Measurements from ENCODE around the gene CHST8.

Gene CHST8

GRCh38 chr19:33595783-33596182 lies 26.0 kb upstream of the CHST8 start:
- TF ChIP-seq TCF12 (IDR thresholded peaks at IDR 0.05; ENCODE audit: low read depth) = no peak
- no peak for TF ChIP-seq FOXM1 (IDR thresholded peaks at IDR 0.05; ENCODE audit: borderline replicate concordance, low read depth)
- no peak for TF ChIP-seq REST (IDR thresholded peaks at IDR 0.05; ENCODE audit: low read depth)

- no peak for TF ChIP-seq MAX (IDR thresholded peaks at IDR 0.05)
- no peak for TF ChIP-seq TAF1 (IDR thresholded peaks at IDR 0.05; ENCODE audit: low read depth)
- TF ChIP-seq EGR1 (IDR thresholded peaks at IDR 0.05) = no peak
- TF ChIP-seq YY1 (IDR thresholded peaks at IDR 0.05; ENCODE audit: low read depth) = no peak
- TF ChIP-seq NFIC (IDR thresholded peaks at IDR 0.05) = no peak
- TF ChIP-seq EP300 (IDR thresholded peaks at IDR 0.05; ENCODE audit: borderline replicate concordance) = no peak
- no peak for TF ChIP-seq CREB1 (IDR thresholded peaks at IDR 0.05; ENCODE audit: low read depth)
- TF ChIP-seq REST (IDR thresholded peaks at IDR 0.05; ENCODE audit: low read depth) = no peak
- no peak for TF ChIP-seq CEBPB (IDR thresholded peaks at IDR 0.05)
- no peak for TF ChIP-seq RAD21 (IDR thresholded peaks at IDR 0.05; ENCODE audit: low read depth)
- TF ChIP-seq FOXM1 (IDR thresholded peaks at IDR 0.05; ENCODE audit: borderline replicate concordance, low read depth) = no peak
These were observed 20.2 kb upstream of the CHST8 start for GRCh38 chr19:33601583-33601982.

DNA sequence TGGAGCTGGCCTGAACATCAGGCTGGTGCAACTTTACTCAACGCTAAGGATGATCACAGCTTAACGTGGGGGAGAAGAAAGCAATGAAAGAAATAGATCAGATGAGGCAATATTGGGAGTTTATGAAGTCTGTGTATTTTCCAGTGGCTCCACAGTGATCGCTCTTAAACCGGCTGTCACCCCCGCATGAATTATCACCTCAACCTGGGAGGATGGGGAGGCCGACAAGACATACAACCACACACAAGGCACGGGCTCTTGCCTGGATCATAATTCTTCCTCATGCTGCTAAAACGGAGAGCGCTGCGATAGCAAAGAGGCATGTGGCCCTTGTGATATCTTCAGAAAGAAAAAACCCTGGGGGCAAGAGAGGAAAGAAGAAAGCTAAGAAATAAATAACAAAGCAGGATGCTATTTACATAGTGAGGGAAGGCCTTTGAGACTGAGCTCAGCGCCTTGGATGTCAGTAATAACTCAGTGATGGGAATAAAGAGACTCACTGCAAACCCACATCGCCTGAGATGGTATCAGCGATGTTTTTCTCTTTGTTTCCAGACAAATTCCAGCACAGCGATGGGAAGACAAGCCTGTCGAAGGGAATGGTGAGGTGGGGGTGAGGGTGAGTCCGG lies 19.1 kb upstream of the CHST8 start:
- TF ChIP-seq, protein P1, sequence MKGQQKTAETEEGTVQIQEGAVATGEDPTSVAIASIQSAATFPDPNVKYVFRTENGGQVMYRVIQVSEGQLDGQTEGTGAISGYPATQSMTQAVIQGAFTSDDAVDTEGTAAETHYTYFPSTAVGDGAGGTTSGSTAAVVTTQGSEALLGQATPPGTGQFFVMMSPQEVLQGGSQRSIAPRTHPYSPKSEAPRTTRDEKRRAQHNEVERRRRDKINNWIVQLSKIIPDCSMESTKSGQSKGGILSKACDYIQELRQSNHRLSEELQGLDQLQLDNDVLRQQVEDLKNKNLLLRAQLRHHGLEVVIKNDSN (IDR thresholded peaks at IDR 0.05) = no peak
- no peak for TF ChIP-seq REST (IDR thresholded peaks at IDR 0.05; ENCODE audit: low read depth)

DNA sequence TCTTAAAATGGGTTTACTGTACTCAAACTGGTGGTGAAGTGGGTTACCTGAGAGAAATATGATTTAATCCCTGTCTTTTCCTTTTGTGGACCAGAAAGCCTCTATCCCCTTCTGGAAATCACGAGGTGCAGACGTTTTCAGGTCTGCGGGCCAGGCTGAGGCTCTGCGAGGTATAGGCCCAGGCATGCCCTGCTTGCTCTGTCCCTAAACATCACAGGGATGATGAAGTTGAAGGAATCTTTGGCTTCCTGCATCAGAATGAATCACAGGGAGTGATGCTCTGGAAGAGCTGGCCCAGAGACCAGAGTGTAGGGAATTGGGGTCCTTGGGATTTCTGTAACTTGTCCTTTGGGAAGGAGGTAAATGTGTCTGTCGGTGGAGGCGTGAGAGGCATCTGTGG lies 18.4 kb upstream of the CHST8 start:
- no peak for TF ChIP-seq EGR1 (IDR thresholded peaks at IDR 0.05)
- TF ChIP-seq ZBTB7A (IDR thresholded peaks at IDR 0.05; ENCODE audit: low read depth) = no peak
- TF ChIP-seq TCF12 (IDR thresholded peaks at IDR 0.05; ENCODE audit: low read depth) = no peak
- TF ChIP-seq TEAD4 (IDR thresholded peaks at IDR 0.05) = no peak
- TF ChIP-seq CREB1 (IDR thresholded peaks at IDR 0.05; ENCODE audit: low read depth) = no peak
- TF ChIP-seq NFIC (IDR thresholded peaks at IDR 0.05) = no peak
- TF ChIP-seq YY1 (IDR thresholded peaks at IDR 0.05; ENCODE audit: low read depth) = no peak
- TF ChIP-seq CEBPB (IDR thresholded peaks at IDR 0.05) = no peak

DNA sequence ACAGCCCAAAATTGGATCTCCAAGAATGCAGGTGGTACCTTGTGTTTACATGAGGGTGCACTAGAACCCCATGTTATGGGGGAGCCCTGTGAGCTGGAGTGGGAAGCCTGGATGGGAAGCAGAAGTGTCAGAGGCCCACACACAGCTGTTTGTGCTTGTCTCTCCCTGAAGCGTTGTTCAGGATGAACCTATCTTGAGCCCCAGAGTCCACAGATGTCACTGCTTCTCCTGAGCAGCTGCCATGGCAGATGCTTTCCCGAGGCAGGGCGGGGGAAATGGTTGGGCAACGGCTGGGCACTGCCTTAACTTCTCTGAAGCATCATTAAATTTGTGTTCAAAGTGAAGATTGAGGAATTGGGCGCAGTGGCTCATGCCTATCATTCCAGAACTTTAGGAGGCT lies 17.1 kb upstream of the CHST8 start:
- TF ChIP-seq CREB1 (IDR thresholded peaks at IDR 0.05; ENCODE audit: low read depth) = no peak
- TF ChIP-seq, protein P1 (IDR thresholded peaks at IDR 0.05) = no peak
- TF ChIP-seq REST (IDR thresholded peaks at IDR 0.05; ENCODE audit: low read depth) = no peak
- TF ChIP-seq ZBTB7A (IDR thresholded peaks at IDR 0.05; ENCODE audit: low read depth) = no peak
- TF ChIP-seq TEAD4 (IDR thresholded peaks at IDR 0.05) = no peak
- no peak for TF ChIP-seq RAD21 (IDR thresholded peaks at IDR 0.05; ENCODE audit: low read depth)
- TF ChIP-seq NFIC (IDR thresholded peaks at IDR 0.05) = no peak
- TF ChIP-seq CEBPB (IDR thresholded peaks at IDR 0.05) = no peak
- TF ChIP-seq FOXM1 (IDR thresholded peaks at IDR 0.05; ENCODE audit: borderline replicate concordance, low read depth) = no peak
- TF ChIP-seq TCF12 (IDR thresholded peaks at IDR 0.05; ENCODE audit: low read depth) = no peak
- TF ChIP-seq YY1 (IDR thresholded peaks at IDR 0.05; ENCODE audit: low read depth) = no peak
- TF ChIP-seq TAF1 (IDR thresholded peaks at IDR 0.05; ENCODE audit: low read depth) = no peak
- TF ChIP-seq EP300 (IDR thresholded peaks at IDR 0.05; ENCODE audit: borderline replicate concordance) = no peak
- no peak for TF ChIP-seq EGR1 (IDR thresholded peaks at IDR 0.05)
- TF ChIP-seq MAX (IDR thresholded peaks at IDR 0.05) = no peak
